Transverse colon (tissue), 3 donors: Measurements from ENCODE around the gene SLK.

ENCODE experiments used
- POLR2A ChIP-seq: fragments of 450-650 bp; IDR thresholded peaks from one replicate; pipeline ENCODE4 v1.6.1; 2016; ENCODE audit warnings: antibody characterized with exemption, mild to moderate bottlenecking, moderate library complexity
- TF ChIP-seq, protein P1 (sequence below), 5 experiments: fragments of 200-600 bp in 3 of 5; fragments of 450-650 bp in 2 of 5; sonication (generic) in 3 of 5; IDR thresholded peaks; 1 replicate in 2 of 5; 2 replicates in 3 of 5; pipeline ENCODE4 v1.5.1; 2016 to 2017; ENCODE audit warnings: antibody characterized with exemption in 5 of 5, inconsistent platforms in 3 of 5, mild to moderate bottlenecking in 2 of 5, moderate library complexity in 1 of 5

- TF ChIP-seq, protein P1, sequence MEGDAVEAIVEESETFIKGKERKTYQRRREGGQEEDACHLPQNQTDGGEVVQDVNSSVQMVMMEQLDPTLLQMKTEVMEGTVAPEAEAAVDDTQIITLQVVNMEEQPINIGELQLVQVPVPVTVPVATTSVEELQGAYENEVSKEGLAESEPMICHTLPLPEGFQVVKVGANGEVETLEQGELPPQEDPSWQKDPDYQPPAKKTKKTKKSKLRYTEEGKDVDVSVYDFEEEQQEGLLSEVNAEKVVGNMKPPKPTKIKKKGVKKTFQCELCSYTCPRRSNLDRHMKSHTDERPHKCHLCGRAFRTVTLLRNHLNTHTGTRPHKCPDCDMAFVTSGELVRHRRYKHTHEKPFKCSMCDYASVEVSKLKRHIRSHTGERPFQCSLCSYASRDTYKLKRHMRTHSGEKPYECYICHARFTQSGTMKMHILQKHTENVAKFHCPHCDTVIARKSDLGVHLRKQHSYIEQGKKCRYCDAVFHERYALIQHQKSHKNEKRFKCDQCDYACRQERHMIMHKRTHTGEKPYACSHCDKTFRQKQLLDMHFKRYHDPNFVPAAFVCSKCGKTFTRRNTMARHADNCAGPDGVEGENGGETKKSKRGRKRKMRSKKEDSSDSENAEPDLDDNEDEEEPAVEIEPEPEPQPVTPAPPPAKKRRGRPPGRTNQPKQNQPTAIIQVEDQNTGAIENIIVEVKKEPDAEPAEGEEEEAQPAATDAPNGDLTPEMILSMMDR (IDR thresholded peaks at IDR 0.05), result no peak
- TF ChIP-seq POLR2A, result no peak
These were observed 59.8 kb downstream of the SLK start for GRCh38 chr10:104026762-104027161.
